Sigmoid colon (tissue), 4 donors: ENCODE results near the gene CAMTA1.

Experiments
- POLR2A ChIP-seq, 2 donors: fragments of 450-650 bp; IDR thresholded peaks; one replicate each; pipeline ENCODE4 v1.6.1; 2016; ENCODE audit warnings: antibody characterized with exemption in 2 of 2, mild to moderate bottlenecking in 2 of 2, moderate library complexity in 2 of 2
- POLR2AphosphoS5 ChIP-seq, 4 donors: sonication (generic); formaldehyde crosslinking; IDR thresholded peaks; one replicate each; pipeline ENCODE4 v1.6.1; 2017; ENCODE audit warnings: antibody characterized with exemption in 4 of 4

GRCh38 chr1:7809742-7810141 lies 1024.5 kb downstream of the CAMTA1 start:
- TF ChIP-seq POLR2A (IDR thresholded peaks at IDR 0.05): no peak
- TF ChIP-seq POLR2AphosphoS5 (IDR thresholded peaks at IDR 0.05): no peak
